ENCODE results near the gene STAMBP.
"Not testable (repeated sequence)": the region's sequence is repeated elsewhere in the genome, so short reads cannot be mapped to it uniquely, and the experiment has no call there.

Gene STAMBP

DNA sequence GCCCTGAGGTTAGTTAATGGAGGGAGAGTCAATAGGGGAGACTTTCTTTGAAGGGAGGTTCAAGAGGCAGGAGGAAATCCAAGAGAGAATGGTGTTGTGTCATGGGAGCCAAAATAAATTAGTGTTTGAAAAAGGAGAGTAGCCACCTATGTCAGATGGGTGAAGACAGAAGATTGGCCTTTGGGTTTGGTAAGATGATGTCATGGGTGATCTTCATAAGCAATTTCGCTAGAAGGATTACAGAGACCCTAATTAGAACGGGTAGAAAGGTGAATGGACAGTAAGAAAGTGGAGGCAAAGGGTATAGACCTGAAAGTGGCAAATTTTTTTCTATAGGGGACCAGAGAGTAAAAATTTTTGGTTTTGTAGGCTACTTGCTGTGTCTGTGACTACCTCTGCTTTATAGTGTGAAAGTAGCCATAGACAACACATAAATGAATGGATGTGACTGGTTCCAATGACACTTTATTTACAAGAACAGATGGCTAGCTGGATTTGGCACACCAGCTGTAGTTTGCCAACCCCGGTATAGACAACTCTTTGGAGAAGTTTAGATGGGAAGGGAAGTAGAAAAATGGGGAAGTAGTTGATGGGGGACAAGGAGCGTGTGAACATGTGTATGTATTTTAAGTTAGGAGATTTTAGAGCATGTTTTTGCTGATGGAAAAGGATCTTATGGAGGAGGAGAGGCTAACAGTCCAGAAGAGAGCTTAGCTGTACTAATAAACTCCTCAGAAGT lies 9.3 kb downstream of the STAMBP start:
- DNase-seq, result no peak

GRCh38 chr2:73838889-73839534 lies 10.3 kb downstream of the STAMBP start:
- no peak for DNase-seq

- no peak for DNase-seq
Observed at GRCh38 chr2:73839653-73840411, 11.1 kb downstream of the STAMBP start.

GRCh38 chr2:73841912-73842738 lies 13.4 kb downstream of the STAMBP start:
- DNase-seq, result no peak

DNA sequence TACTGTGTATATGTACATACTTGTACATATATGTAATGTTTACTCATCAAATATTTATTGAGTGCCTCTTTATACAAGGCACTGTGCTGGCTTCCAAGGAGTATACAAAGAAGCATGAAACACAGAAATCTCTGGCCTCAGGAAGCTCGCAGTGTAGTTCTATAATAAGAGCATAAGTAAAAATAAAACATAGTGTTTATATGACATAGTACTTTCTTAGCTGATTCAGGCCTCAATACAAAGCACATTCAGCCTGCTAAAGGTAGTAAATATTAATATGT lies 13.9 kb downstream of the STAMBP start:
- no peak for DNase-seq

DNA sequence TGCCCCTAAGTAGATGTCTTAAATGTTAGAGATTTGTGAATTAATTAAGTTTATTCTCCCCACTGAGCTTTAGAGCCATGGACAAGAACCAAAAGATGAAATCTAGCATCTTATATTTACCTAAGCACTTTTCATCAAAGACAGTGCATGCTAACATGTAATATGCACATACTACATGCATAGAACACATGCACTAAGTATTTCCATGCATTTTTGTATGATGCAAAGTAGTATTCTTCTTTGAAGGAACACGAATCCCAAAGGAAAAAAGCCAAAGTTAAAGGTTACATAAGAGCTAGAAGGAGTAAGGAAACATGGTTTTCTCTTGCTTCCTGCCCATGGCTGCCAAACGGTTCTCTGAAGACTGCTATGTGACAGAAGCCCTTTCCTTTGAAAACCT lies 15.3 kb downstream of the STAMBP start:
- no peak for DNase-seq

DNA sequence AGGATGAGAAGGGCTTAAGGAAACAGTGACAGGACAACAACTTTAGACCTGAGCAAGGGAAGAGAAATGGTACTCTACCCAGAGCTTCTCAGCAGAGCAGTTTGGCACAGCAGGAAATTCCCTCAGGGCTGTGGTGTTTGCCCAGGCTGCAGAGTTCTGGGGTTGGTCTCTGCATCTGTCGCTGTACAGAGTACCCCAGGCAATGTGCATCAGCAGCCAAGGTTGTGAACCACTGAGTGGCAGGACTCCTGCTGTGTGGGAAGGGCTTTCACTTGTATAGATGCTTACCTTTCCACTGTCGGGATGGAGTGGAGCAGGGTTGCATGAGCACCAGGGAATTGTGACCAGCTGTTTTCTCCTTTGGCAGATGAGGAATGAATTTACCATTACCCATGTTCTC lies 21.2 kb downstream of the STAMBP start:
- DNase-seq, result no peak

- no peak for DNase-seq
Observed at GRCh38 chr2:73851274-73851673, 22.5 kb downstream of the STAMBP start.

- no peak for DNase-seq
Observed at GRCh38 chr2:73852020-73852419, 23.3 kb downstream of the STAMBP start.

- no peak for DNase-seq
Observed at GRCh38 chr2:73855526-73855925, 26.8 kb downstream of the STAMBP start.

DNA sequence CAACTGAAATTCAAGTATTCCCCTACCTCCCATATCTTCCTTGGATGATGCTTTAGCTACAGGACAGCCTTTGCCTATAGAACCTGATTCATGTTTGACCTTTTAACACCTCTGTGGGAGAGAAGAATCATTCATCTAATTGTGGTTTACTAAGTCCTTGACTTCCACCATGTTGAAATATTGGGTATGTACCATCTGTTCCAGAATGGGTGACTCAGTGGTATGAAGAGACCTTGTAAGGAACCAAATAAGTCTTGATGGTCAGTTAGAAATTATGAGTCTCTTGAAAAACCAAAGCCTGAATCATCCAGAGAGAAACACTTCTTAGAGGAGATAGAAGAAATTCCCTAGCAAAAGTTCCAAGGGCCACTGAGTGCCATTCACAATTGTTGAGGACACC lies 27.5 kb downstream of the STAMBP start:
- DNase-seq, result no peak

- DNase-seq, result no peak
Observed at GRCh38 chr2:73859721-73860586, 31.2 kb downstream of the STAMBP start.

- no peak for DNase-seq
Observed at GRCh38 chr2:73862987-73863386, 34.2 kb downstream of the STAMBP start.

GRCh38 chr2:73868204-73868978 lies 39.6 kb downstream of the STAMBP start:
- no peak for DNase-seq

GRCh38 chr2:73870084-73870483 lies 41.3 kb downstream of the STAMBP start:
- DNase-seq, result no peak

GRCh38 chr2:73877071-73877802 lies 48.5 kb downstream of the STAMBP start:
- DNase-seq, result peak; percentile 49

- DNase-seq, result not testable (repeated sequence)
Observed at GRCh38 chr2:73877984-73878383, 49.2 kb downstream of the STAMBP start.

GRCh38 chr2:73885406-73885805 lies 56.6 kb downstream of the STAMBP start:
- no peak for DNase-seq

GRCh38 chr2:73886357-73886756 lies 57.6 kb downstream of the STAMBP start:
- DNase-seq, result no peak

GRCh38 chr2:73887596-73888353 lies 59.0 kb downstream of the STAMBP start:
- not testable (repeated sequence) for DNase-seq

Measured in DMS79 (cell line).